Sigmoid colon (tissue), 7 donors: ENCODE data around the gene MLH3. TPM values are rescaled to one million over a fixed set of nuclear protein-coding genes. Genes with fewer than 3 reads are reported as not detected.

Experiments used
- DNase-seq: peaks from one replicate; pipeline ENCODE4 v3.0.0-alpha.2; 2019
- H3K27ac ChIP-seq, 4 donors: fragments of 200-600 bp; sonication (generic); one replicate each; pipeline ENCODE4 v1.5.1; 2016 to 2019; ENCODE audit warnings: mild to moderate bottlenecking in 1 of 4
- H3K27me3 ChIP-seq, 3 donors: fragments of 200-600 bp; sonication (generic); one replicate each; pipeline ENCODE4 v1.5.1; 2019; ENCODE audit warnings: mild to moderate bottlenecking in 1 of 3
- H3K36me3 ChIP-seq, 4 donors: fragments of 200-600 bp; sonication (generic); one replicate each; pipeline ENCODE4 v1.5.1; 2016 to 2019
- H3K4me1 ChIP-seq, 4 donors: fragments of 200-600 bp; sonication (generic); one replicate each; pipeline ENCODE4 v1.5.1; 2017 to 2019
- H3K4me3 ChIP-seq, 4 donors: fragments of 200-600 bp; sonication (generic); one replicate each; pipeline ENCODE4 v1.5.1; 2017 to 2019; ENCODE audit warnings: mild to moderate bottlenecking in 2 of 4, moderate library complexity in 1 of 4
- H3K9me3 ChIP-seq, 4 donors: fragments of 200-600 bp in 3 of 4; sonication (generic) in 3 of 4; one replicate each; pipeline versions ENCODE4 v1.5.1 to v1.6.1; 2013 to 2019
- EP300 ChIP-seq, 4 donors: sonication (generic); formaldehyde crosslinking; IDR thresholded peaks; one replicate each; pipeline ENCODE4 v1.6.1; 2017; ENCODE audit warnings: antibody characterized with exemption in 4 of 4
- POLR2A ChIP-seq, 2 donors: fragments of 450-650 bp; IDR thresholded peaks; one replicate each; pipeline ENCODE4 v1.6.1; 2016; ENCODE audit warnings: antibody characterized with exemption in 2 of 2, mild to moderate bottlenecking in 2 of 2, moderate library complexity in 2 of 2
- POLR2AphosphoS5 ChIP-seq, 4 donors: sonication (generic); formaldehyde crosslinking; IDR thresholded peaks; one replicate each; pipeline ENCODE4 v1.6.1; 2017; ENCODE audit warnings: antibody characterized with exemption in 4 of 4
- WGBS, 2 donors: extraction: QIAGEN DNeasy Blood & Tissue Kit; methylation state at CpG; one replicate each; pipeline ENCODE4 v1.1.7; 2013; 5-methylcytosine and 5-hydroxymethylcytosine counted together
- intact Hi-C: fragments of 100-400 bp; cut with DNase I; formaldehyde crosslinking; loops from one replicate; pipeline ENCODE4 v1.15.1; 2023
- polyA plus RNA-seq, 3 donors: library from polyadenylated mRNA; stranded (reverse); fragments of 200-250 nt; gene quantifications; one replicate each; pipeline ENCODE4 v1.2.3, GENCODE V29; 2013
- total RNA-seq, 4 donors: library from RNA; depleted of rRNA; stranded (reverse); fragments of >200 nt; gene quantifications; one replicate each; pipeline ENCODE4 v1.1.0, GENCODE V29; 2016
- TF ChIP-seq, protein P1 (sequence below), 4 experiments: fragments of 450-650 bp in 3 of 4; fragments of 200-600 bp in 1 of 4; IDR thresholded peaks; one replicate each; pipeline ENCODE4 v1.5.1; 2016 to 2019; ENCODE audit warnings: antibody characterized with exemption in 4 of 4, mild to moderate bottlenecking in 3 of 4, moderate library complexity in 2 of 4
- donor health status: healthy with polysubstance abuse.
- donor health status: Bipolar disorder and iron deficiency.
- donor health status: healthy.

MLH3 gene
- total and polyA plus RNA-seq, 7 donors: 3.6 to 42.9 (median 30.0) TPM

GRCh38 chr14:74979442-74980397 is 71.5 kb downstream of the MLH3 start:
- Histone ChIP-seq H3K4me3 (no peak overlapping the region), H3K9me3 (no peaks in the 10 kb centered on the region), H3K4me1 (peaks cover 0 to 7% (median 0%) of the 10 kb centered on the region in 4 donors), H3K27ac (no peak overlapping the region), H3K36me3 (no peaks in the 10 kb centered on the region), H3K27me3 (no peaks in the 10 kb centered on the region)
- intact Hi-C loops: no loop called here
- WGBS, 2 donors: 79 to 81% methylated on average over 23 of the region's 23 CpGs
- no peak for DNase-seq
- no peak for TF ChIP-seq POLR2A (IDR thresholded peaks at IDR 0.05)
- TF ChIP-seq EP300 (IDR thresholded peaks at IDR 0.05): no peak
- TF ChIP-seq POLR2AphosphoS5 (IDR thresholded peaks at IDR 0.05): no peak

DNA sequence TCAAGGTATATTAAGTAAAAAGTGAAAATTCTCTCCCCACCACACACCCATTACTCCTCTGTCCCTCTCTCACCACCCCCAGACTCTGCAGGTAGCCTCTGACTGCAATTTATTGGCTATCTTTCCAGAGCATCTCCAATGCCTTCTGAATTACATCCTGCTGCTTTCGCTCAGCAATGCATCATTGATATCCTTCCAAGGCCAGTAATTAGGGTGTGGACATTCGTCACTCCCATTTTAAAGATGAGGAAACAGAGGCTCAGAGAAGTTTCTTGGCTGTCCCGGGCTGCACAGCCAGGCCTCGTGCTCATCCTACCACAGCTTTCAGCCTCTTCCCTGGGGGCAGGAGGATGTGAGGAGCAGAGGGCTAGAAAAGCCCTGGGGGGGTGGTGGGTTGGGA is 72.2 kb downstream of the MLH3 start:
- 85% methylated on average over 4 of the region's 4 CpGs for WGBS, 2 donors
- Histone ChIP-seq H3K36me3 (no peaks in the 10 kb centered on the region), H3K9me3 (no peaks in the 10 kb centered on the region), H3K27me3 (no peaks in the 10 kb centered on the region), H3K4me3 (no peak overlapping the region), H3K27ac (no peak overlapping the region), H3K4me1 (peaks cover 0 to 7% (median 0%) of the 10 kb centered on the region in 4 donors)
- no peak for TF ChIP-seq POLR2AphosphoS5 (IDR thresholded peaks at IDR 0.05)
- TF ChIP-seq EP300 (IDR thresholded peaks at IDR 0.05): no peak
- TF ChIP-seq, protein P1, sequence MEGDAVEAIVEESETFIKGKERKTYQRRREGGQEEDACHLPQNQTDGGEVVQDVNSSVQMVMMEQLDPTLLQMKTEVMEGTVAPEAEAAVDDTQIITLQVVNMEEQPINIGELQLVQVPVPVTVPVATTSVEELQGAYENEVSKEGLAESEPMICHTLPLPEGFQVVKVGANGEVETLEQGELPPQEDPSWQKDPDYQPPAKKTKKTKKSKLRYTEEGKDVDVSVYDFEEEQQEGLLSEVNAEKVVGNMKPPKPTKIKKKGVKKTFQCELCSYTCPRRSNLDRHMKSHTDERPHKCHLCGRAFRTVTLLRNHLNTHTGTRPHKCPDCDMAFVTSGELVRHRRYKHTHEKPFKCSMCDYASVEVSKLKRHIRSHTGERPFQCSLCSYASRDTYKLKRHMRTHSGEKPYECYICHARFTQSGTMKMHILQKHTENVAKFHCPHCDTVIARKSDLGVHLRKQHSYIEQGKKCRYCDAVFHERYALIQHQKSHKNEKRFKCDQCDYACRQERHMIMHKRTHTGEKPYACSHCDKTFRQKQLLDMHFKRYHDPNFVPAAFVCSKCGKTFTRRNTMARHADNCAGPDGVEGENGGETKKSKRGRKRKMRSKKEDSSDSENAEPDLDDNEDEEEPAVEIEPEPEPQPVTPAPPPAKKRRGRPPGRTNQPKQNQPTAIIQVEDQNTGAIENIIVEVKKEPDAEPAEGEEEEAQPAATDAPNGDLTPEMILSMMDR (IDR thresholded peaks at IDR 0.05): no peak
- no peak for TF ChIP-seq POLR2A (IDR thresholded peaks at IDR 0.05)
- no peak for DNase-seq
- intact Hi-C loops: no loop called here

DNA sequence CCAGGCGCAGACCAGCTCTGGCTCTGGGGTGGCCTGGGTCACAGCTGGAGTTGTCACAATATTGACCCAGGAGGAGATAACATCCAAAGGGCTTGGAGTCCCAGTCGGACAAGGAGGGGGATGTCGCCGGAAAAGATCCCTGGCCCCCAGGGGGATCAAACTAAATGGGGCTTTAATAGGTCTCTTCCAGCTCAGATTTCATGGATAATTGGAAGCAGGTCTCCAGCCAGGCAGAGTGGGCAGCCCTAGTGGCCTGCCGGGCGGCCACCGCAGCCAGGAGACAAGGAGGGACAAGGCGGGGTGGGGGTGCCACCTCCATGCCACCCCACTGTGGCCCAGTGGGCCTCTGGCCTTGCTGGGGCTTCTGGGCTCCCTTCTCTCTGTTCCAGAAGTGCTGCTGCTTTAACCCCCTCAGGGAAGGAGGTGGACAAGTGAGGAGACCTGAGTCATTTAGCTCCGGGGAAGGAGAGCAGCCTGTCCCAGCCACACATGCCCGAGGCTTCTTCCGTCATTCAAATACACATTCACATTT is 72.8 kb downstream of the MLH3 start:
- TF ChIP-seq, protein P1 (IDR thresholded peaks at IDR 0.05): no peak
- TF ChIP-seq POLR2AphosphoS5 (IDR thresholded peaks at IDR 0.05): no peak
- no peak for TF ChIP-seq EP300 (IDR thresholded peaks at IDR 0.05)
- no peak for TF ChIP-seq POLR2A (IDR thresholded peaks at IDR 0.05)
- no peaks in the 10 kb centered on the region for H3K27me3 ChIP-seq
- H3K4me1 ChIP-seq: peaks cover 0 to 7% (median 0%) of the 10 kb centered on the region in 4 donors
- no peak for DNase-seq
- H3K4me3 ChIP-seq: no peak overlapping the region
- no peaks in the 10 kb centered on the region for H3K9me3 ChIP-seq
- H3K27ac ChIP-seq: no peak overlapping the region
- intact Hi-C loops: no loop called here
- WGBS, 2 donors: 92 to 94% methylated on average over 11 of the region's 11 CpGs
- no peaks in the 10 kb centered on the region for H3K36me3 ChIP-seq

DNA sequence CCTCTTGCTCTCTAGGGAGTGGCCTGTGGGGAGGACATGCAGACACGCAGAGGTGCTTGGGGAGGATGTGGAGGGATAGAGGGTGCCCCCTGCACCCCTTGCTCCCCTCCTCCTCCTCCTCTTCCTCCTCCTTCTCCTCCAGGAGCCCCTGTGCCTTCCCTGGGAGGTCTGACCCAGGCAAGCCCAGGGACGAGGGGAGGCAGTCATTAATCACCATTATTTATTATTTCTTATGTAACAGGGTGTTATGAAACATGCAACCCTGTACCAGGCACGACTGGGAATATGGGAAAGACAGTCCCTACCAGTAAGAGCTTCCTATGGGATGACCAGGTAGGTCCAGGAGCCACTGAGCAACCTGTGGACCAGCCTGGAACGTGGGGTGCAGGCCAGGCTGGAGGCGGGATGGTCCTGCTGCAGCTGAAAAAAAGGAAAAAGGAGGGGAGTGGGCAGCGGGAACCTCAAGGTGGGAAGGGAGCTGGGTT is 73.3 kb downstream of the MLH3 start:
- no peak overlapping the region for H3K27ac ChIP-seq
- WGBS, 2 donors: 70 to 82% methylated on average over 6 of the region's 6 CpGs
- H3K4me3 ChIP-seq: no peak overlapping the region
- DNase-seq: no peak
- H3K27me3 ChIP-seq: no peaks in the 10 kb centered on the region
- H3K9me3 ChIP-seq: no peaks in the 10 kb centered on the region
- intact Hi-C loops: no loop called here
- H3K36me3 ChIP-seq: no peaks in the 10 kb centered on the region
- TF ChIP-seq, protein P1 (IDR thresholded peaks at IDR 0.05): no peak
- no peak for TF ChIP-seq EP300 (IDR thresholded peaks at IDR 0.05)
- TF ChIP-seq POLR2AphosphoS5 (IDR thresholded peaks at IDR 0.05): no peak
- TF ChIP-seq POLR2A (IDR thresholded peaks at IDR 0.05): no peak
- peaks cover 0 to 7% (median 0%) of the 10 kb centered on the region in 4 donors for H3K4me1 ChIP-seq
